ENCODE results near the gene PPP2R2D. TPM values are rescaled to one million over a fixed set of nuclear protein-coding genes. Genes with fewer than 3 reads are reported as not detected.

PPP2R2D gene
- total RNA-seq, 4 donors from 2014 or later = 38.2 to 49.7 (median 41.0) TPM

- no peak for TF ChIP-seq POLR2A (IDR thresholded peaks at IDR 0.05; ENCODE audit: low read depth)
- TF ChIP-seq CTCF (IDR thresholded peaks at IDR 0.05) = no peak
- no peak for TF ChIP-seq POLR2AphosphoS5 (IDR thresholded peaks at IDR 0.05)
- TF ChIP-seq EP300 (IDR thresholded peaks at IDR 0.05) = no peak
- intact Hi-C loops (cut with DNase I) = no loop called here
- WGBS = 93% methylated on average over 14 of the region's 14 CpGs
Observed at GRCh38 chr10:131993275-131993674, 92.5 kb downstream of the PPP2R2D start.

GRCh38 chr10:131994435-131994834, 93.6 kb downstream of the PPP2R2D start:
- TF ChIP-seq POLR2A (IDR thresholded peaks at IDR 0.05; ENCODE audit: low read depth) = no peak
- TF ChIP-seq CTCF (IDR thresholded peaks at IDR 0.05) = no peak
- no peak for TF ChIP-seq POLR2AphosphoS5 (IDR thresholded peaks at IDR 0.05)
- TF ChIP-seq EP300 (IDR thresholded peaks at IDR 0.05) = no peak
- no peaks in the 10 kb centered on the region for H3K9me3 ChIP-seq
- intact Hi-C loops (cut with DNase I) = no loop called here
- H3K27ac ChIP-seq (replicated peaks in 1 of 4) = no peak overlapping the region
- DNase-seq (ENCODE audit: extremely low spot score) = no peak
- H3K4me3 ChIP-seq = no peak overlapping the region
- H3K36me3 ChIP-seq = no peaks in the 10 kb centered on the region
- H3K27me3 ChIP-seq = no peaks in the 10 kb centered on the region
- 80% methylated on average over 3 of the region's 3 CpGs for WGBS
- H3K4me1 ChIP-seq = peaks cover 24 to 38% (median 26%) of the 10 kb centered on the region in 4 donors

More at GRCh38 chr10:131993275-131993674, 92.5 kb downstream of the PPP2R2D start:
- no peak overlapping the region for H3K4me3 ChIP-seq
- H3K9me3 ChIP-seq = no peaks in the 10 kb centered on the region
- H3K36me3 ChIP-seq = no peaks in the 10 kb centered on the region
- no peak overlapping the region for H3K27ac ChIP-seq (replicated peaks in 1 of 4)
- peaks cover 20 to 27% (median 21%) of the 10 kb centered on the region in 4 donors for H3K4me1 ChIP-seq
- no peak for DNase-seq (ENCODE audit: extremely low spot score)
- no peaks in the 10 kb centered on the region for H3K27me3 ChIP-seq

GRCh38 chr10:131996466-131997365, 95.9 kb downstream of the PPP2R2D start:
- Histone ChIP-seq H3K27ac (replicated peaks in 1 of 4) (peak overlapping the region; percentile 57 to 79 (median 73)), H3K36me3 (no peaks in the 10 kb centered on the region), H3K4me3 (no peak overlapping the region), H3K4me1 (peaks cover 24 to 38% (median 26%) of the 10 kb centered on the region in 4 donors), H3K9me3 (no peaks in the 10 kb centered on the region), H3K27me3 (no peaks in the 10 kb centered on the region)
- intact Hi-C loops (cut with DNase I) = no loop called here
- no peak for DNase-seq (ENCODE audit: extremely low spot score)
- TF ChIP-seq POLR2AphosphoS5 (IDR thresholded peaks at IDR 0.05) (no peak), POLR2A (IDR thresholded peaks at IDR 0.05; ENCODE audit: low read depth) (no peak)
- WGBS = 77% methylated on average over 16 of the region's 16 CpGs

GRCh38 chr10:131997366-131998049, 96.7 kb downstream of the PPP2R2D start:
- Histone ChIP-seq H3K36me3 (no peaks in the 10 kb centered on the region), H3K4me1 (peaks cover 24 to 38% (median 26%) of the 10 kb centered on the region in 4 donors), H3K27ac (replicated peaks in 1 of 4) (peak overlapping the region; percentile 57 to 79 (median 73)), H3K9me3 (no peaks in the 10 kb centered on the region), H3K27me3 (no peaks in the 10 kb centered on the region), H3K4me3 (no peak overlapping the region)
- WGBS = 67% methylated on average over 13 of the region's 13 CpGs
- peak; percentile 95 for DNase-seq (ENCODE audit: extremely low spot score)
- peak; percentile 79 to 88 for TF ChIP-seq POLR2AphosphoS5 (IDR thresholded peaks at IDR 0.05)
- no peak for TF ChIP-seq EP300 (IDR thresholded peaks at IDR 0.05)
- intact Hi-C loops (cut with DNase I) = no loop called here

GRCh38 chr10:131998050-131998844, 97.4 kb downstream of the PPP2R2D start:
- Histone ChIP-seq H3K4me3 (no peak overlapping the region), H3K27ac (replicated peaks in 1 of 4) (peak overlapping the region; percentile 57 to 79 (median 73)), H3K4me1 (peaks cover 24 to 38% (median 26%) of the 10 kb centered on the region in 4 donors), H3K36me3 (no peaks in the 10 kb centered on the region), H3K9me3 (no peaks in the 10 kb centered on the region), H3K27me3 (peaks cover 0 to 1% (median 0%) of the 10 kb centered on the region in 4 donors)
- no peak for DNase-seq (ENCODE audit: extremely low spot score)
- TF ChIP-seq POLR2AphosphoS5 (IDR thresholded peaks at IDR 0.05) (no peak), POLR2A (IDR thresholded peaks at IDR 0.05; ENCODE audit: low read depth) (no peak), EP300 (IDR thresholded peaks at IDR 0.05) (no peak), CTCF (IDR thresholded peaks at IDR 0.05) (no peak)
- intact Hi-C loops (cut with DNase I) = no loop called here
- WGBS = 76% methylated on average over 15 of the region's 15 CpGs
